IPS-15b (cell line): ENCODE data around the gene CYTH3.
"Not testable (repeated sequence)": the region's sequence is repeated elsewhere in the genome, so short reads cannot be mapped to it uniquely, and the experiment has no call there.

Experiments
- H3K27me3 ChIP-seq: one replicate; pipeline ENCODE4 v1.6.1; 2013; ENCODE audit warnings: low read length; ENCODE audit not compliant: control insufficient read depth, insufficient read depth
- H3K36me3 ChIP-seq: one replicate; pipeline ENCODE4 v1.6.1; 2013; ENCODE audit warnings: low read length; ENCODE audit not compliant: control insufficient read depth, insufficient read depth
- H3K4me1 ChIP-seq: one replicate; pipeline ENCODE4 v1.6.1; 2013; ENCODE audit warnings: mild to moderate bottlenecking, low read length; ENCODE audit not compliant: control insufficient read depth, insufficient read depth
- H3K4me3 ChIP-seq: one replicate; pipeline ENCODE4 v1.5.1; 2013; ENCODE audit warnings: low read depth, low read length
- H3K9ac ChIP-seq: one replicate; pipeline ENCODE4 v1.6.1; 2013; ENCODE audit warnings: low read depth, mild to moderate bottlenecking, low read length
- H3K9me3 ChIP-seq: one replicate; pipeline ENCODE4 v1.6.1; 2013; ENCODE audit warnings: mild to moderate bottlenecking, low read length; ENCODE audit not compliant: control insufficient read depth, insufficient read depth

The CYTH3 gene

GRCh38 chr7:6223010-6223409, 49.4 kb downstream of the CYTH3 start:
- not testable (repeated sequence) for H3K9ac ChIP-seq, H3K9me3 ChIP-seq, H3K4me3 ChIP-seq, H3K4me1 ChIP-seq, H3K27me3 ChIP-seq, H3K36me3 ChIP-seq

- no peaks in the 10 kb centered on the region for H3K4me1 ChIP-seq
- H3K4me3 ChIP-seq, result no peak overlapping the region
- no peaks in the 10 kb centered on the region for H3K9me3 ChIP-seq
- no peaks in the 10 kb centered on the region for H3K27me3 ChIP-seq
- no peaks in the 10 kb centered on the region for H3K36me3 ChIP-seq
- no peak overlapping the region for H3K9ac ChIP-seq
Observed at GRCh38 chr7:6221340-6222319, 50.8 kb downstream of the CYTH3 start.

DNA sequence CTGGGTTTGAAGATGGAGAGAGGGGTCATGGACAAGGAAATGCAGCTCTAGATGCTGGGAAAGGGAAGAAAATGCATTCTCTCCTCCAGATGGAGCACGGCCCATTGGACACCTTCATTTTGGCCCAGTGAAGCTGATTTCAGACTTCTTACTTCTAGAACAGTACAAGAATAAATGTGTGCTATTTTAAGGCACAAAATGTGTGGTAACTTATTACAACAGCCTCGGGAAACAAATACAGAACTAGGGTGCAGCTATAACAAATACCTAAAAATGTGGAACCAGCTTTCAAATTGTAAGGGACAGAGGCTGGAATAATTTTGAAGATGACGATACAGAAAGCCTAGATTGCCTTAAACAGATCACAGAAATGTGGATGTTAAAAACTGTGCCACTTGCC, 54.1 kb downstream of the CYTH3 start:
- Histone ChIP-seq H3K4me3 (no peak overlapping the region), H3K9me3 (no peaks in the 10 kb centered on the region), H3K4me1 (no peaks in the 10 kb centered on the region), H3K9ac (no peak overlapping the region), H3K27me3 (no peaks in the 10 kb centered on the region), H3K36me3 (no peaks in the 10 kb centered on the region)

DNA sequence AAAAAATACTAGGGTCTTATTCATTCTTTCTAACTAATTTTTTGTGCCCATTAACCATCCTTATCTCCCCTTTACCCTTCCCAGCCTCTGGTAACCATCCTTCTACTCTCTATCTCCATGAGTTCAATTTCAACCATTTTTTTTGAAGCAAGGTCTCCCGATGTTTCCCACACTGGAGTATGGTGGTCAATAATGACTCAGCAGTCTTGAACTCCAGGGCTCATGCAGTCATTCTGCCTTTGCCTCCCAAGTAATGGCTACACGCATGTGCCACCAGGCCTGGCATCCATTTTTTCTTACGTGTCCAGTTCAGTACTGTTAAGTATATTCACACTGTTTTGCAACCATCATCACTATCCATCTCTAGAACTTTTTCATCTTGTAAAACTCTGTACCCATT, 60.4 kb downstream of the CYTH3 start:
- H3K9ac ChIP-seq, result no peak overlapping the region
- no peaks in the 10 kb centered on the region for H3K27me3 ChIP-seq
- H3K4me1 ChIP-seq, result no peaks in the 10 kb centered on the region
- H3K4me3 ChIP-seq, result no peak overlapping the region
- no peaks in the 10 kb centered on the region for H3K36me3 ChIP-seq
- no peaks in the 10 kb centered on the region for H3K9me3 ChIP-seq

GRCh38 chr7:6210621-6211372, 61.6 kb downstream of the CYTH3 start:
- no peaks in the 10 kb centered on the region for H3K9me3 ChIP-seq
- no peaks in the 10 kb centered on the region for H3K36me3 ChIP-seq
- no peaks in the 10 kb centered on the region for H3K4me1 ChIP-seq
- no peaks in the 10 kb centered on the region for H3K27me3 ChIP-seq
- no peak overlapping the region for H3K4me3 ChIP-seq
- H3K9ac ChIP-seq, result no peak overlapping the region

DNA sequence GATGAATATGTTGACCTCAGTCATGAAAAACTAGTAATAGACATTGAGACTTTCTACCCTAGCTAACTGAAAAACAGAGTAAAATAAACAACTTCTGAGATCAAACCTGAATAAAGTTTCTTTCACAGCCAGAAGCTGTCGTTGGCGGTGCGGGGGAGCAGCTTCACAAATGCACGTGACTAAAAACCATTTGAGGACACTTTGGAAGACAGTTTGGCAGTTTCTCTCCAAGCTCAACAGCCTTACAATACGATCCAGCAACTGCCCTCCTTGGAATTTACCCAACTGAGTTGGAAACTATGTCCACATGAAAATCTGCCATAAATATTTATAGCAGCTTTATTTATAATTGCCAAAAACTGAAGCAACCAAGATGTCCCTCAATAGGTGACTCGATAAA, 63.1 kb downstream of the CYTH3 start:
- Histone ChIP-seq H3K9ac (no peak overlapping the region), H3K4me3 (no peak overlapping the region), H3K4me1 (no peaks in the 10 kb centered on the region)

DNA sequence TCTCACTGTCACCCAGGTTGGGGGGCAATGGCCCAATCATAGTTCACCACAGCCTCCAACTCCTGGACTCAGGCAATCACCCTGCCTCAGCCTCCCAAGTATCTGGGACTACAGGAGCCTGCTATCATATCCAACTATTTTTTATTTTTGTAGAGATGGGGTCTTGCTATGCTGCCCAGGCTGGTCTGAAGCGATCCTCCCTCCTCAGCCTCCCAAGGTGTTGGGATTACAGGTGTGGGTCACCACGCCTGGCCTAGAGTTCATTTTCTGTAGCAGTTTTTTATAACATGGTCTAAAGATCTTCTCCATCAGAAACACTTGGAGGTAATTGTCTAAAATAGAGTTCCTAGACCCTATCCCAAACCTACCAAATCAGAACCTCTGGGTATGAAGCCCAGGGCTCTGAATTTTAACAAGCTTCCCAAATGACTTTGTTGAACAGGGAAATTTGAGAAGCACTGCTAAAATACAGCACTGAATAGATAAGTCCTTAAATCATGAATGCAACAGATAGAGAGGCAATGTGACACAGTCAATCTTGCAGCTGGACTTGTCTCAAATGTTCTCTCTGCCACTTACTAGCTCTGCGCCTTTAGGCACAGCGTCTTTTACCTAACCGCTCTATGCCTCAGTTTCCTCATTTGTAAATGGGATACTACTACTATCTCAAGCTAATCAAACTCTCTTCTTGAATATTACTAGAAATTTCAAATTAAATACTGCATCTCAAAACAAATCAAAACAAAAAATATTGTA, 63.7 kb downstream of the CYTH3 start:
- H3K36me3 ChIP-seq, result no peaks in the 10 kb centered on the region
- H3K9me3 ChIP-seq, result no peaks in the 10 kb centered on the region
- no peaks in the 10 kb centered on the region for H3K27me3 ChIP-seq
- no peak overlapping the region for H3K9ac ChIP-seq
- no peaks in the 10 kb centered on the region for H3K4me1 ChIP-seq
- no peak overlapping the region for H3K4me3 ChIP-seq

More for the DNA sequence above, 63.1 kb downstream of the CYTH3 start:
- H3K9me3 ChIP-seq, result no peaks in the 10 kb centered on the region
- H3K27me3 ChIP-seq, result no peaks in the 10 kb centered on the region
- no peaks in the 10 kb centered on the region for H3K36me3 ChIP-seq

GRCh38 chr7:6205971-6206660, 66.3 kb downstream of the CYTH3 start:
- Histone ChIP-seq H3K27me3 (no peaks in the 10 kb centered on the region), H3K4me1 (no peaks in the 10 kb centered on the region), H3K36me3 (no peaks in the 10 kb centered on the region), H3K4me3 (no peak overlapping the region), H3K9me3 (no peaks in the 10 kb centered on the region), H3K9ac (no peak overlapping the region)

GRCh38 chr7:6203381-6203780, 69.0 kb downstream of the CYTH3 start:
- Histone ChIP-seq H3K9me3 (no peaks in the 10 kb centered on the region), H3K4me1 (peaks cover 11% of the 10 kb centered on the region), H3K9ac (no peak overlapping the region), H3K4me3 (no peak overlapping the region), H3K27me3 (no peaks in the 10 kb centered on the region), H3K36me3 (no peaks in the 10 kb centered on the region)

- H3K9me3 ChIP-seq, result no peaks in the 10 kb centered on the region
- H3K9ac ChIP-seq, result no peak overlapping the region
- H3K36me3 ChIP-seq, result no peaks in the 10 kb centered on the region
- no peak overlapping the region for H3K4me3 ChIP-seq
- H3K4me1 ChIP-seq, result peaks cover 13% of the 10 kb centered on the region
- no peaks in the 10 kb centered on the region for H3K27me3 ChIP-seq
Observed at GRCh38 chr7:6202117-6202516, 70.3 kb downstream of the CYTH3 start.

GRCh38 chr7:6200971-6201370, 71.5 kb downstream of the CYTH3 start:
- Histone ChIP-seq H3K36me3 (no peaks in the 10 kb centered on the region), H3K27me3 (no peaks in the 10 kb centered on the region), H3K9ac (no peak overlapping the region), H3K9me3 (no peaks in the 10 kb centered on the region), H3K4me1 (peaks cover 13% of the 10 kb centered on the region), H3K4me3 (no peak overlapping the region)
